B cell (primary cell): ENCODE data around the gene LRRN3.

Experiments used
- CTCF ChIP-seq: fragments of 200-600 bp; IDR thresholded peaks from one replicate; pipeline ENCODE4 v1.8.0; 2022; ENCODE audit warnings: antibody characterized with exemption, mild to moderate bottlenecking
- EZH2 ChIP-seq: IDR thresholded peaks from 2 replicates; pipeline ENCODE4 v1.6.1; 2012; ENCODE audit warnings: borderline replicate concordance, low read depth, mild to moderate bottlenecking, moderate library complexity, low read length; ENCODE audit not compliant: insufficient read depth, poor library complexity, severe bottlenecking

DNA sequence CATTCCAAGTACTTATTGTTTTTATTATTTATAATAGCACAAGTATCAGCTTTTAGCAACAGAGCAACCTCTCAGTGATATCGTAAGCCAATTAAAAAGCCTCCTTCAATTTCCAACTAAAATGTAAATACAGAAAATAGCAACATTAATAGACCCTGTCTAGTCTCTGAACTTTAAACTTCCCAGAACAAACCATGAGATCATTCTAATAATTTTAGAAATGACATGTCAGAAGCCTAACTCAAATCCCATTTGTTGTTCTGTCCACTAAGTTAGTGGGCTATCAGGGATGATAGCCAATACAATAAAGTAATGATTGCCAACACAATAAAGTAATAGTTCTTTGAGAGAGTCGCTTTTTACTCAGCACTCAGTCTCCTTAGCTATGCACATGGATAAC, 22.3 kb upstream of the LRRN3 start:
- TF ChIP-seq EZH2 (no peak), CTCF (no peak)
